Gastroesophageal sphincter (tissue), 4 donors: ENCODE results near the gene CDH22. TPM values are rescaled to one million over a fixed set of nuclear protein-coding genes. Genes with fewer than 3 reads are reported as not detected.

Experiments
- ATAC-seq: fragments of 150-250 bp; one replicate; pipeline ENCODE4 v1.9.1; 2016; ENCODE audit warnings: mild to moderate bottlenecking, moderate library complexity
- H3K27ac ChIP-seq, 4 donors: fragments of 200-600 bp; sonication (generic) in 3 of 4; 1 replicate in 3 of 4; 2 replicates in 1 of 4; pipeline ENCODE4 v1.5.1; 2016 to 2019
- H3K27me3 ChIP-seq: fragments of 200-600 bp; sonication (generic); one replicate; pipeline ENCODE4 v1.5.1; 2019
- H3K36me3 ChIP-seq, 2 donors: fragments of 200-600 bp; sonication (generic); one replicate each; pipeline ENCODE4 v1.5.1; 2019; ENCODE audit warnings: control low read depth in 1 of 2
- H3K4me1 ChIP-seq, 3 donors: fragments of 200-600 bp; sonication (generic); 1 replicate in 2 of 3; 2 replicates in 1 of 3; pipeline ENCODE4 v1.5.1; 2016 to 2019; ENCODE audit warnings: control low read depth in 2 of 3
- H3K4me3 ChIP-seq, 2 donors: fragments of 200-600 bp; sonication (generic); one replicate each; pipeline ENCODE4 v1.5.1; 2019; ENCODE audit warnings: mild to moderate bottlenecking in 1 of 2, moderate library complexity in 1 of 2
- H3K9me3 ChIP-seq, 3 donors: fragments of 200-600 bp; sonication (generic); one replicate each; pipeline ENCODE4 v1.5.1; 2017 to 2019; ENCODE audit warnings: control low read depth in 2 of 3
- CTCF ChIP-seq, 4 experiments: fragments of 200-600 bp in 2 of 4; fragments of 450-650 bp in 2 of 4; sonication (generic) in 1 of 4; IDR thresholded peaks; one replicate each; pipeline ENCODE4 v1.5.1; 2017 to 2019; ENCODE audit warnings: antibody characterized with exemption in 4 of 4, mild to moderate bottlenecking in 2 of 4, moderate library complexity in 2 of 4
- EP300 ChIP-seq: sonication (generic); formaldehyde crosslinking; IDR thresholded peaks from one replicate; pipeline ENCODE4 v1.6.1; 2017; ENCODE audit warnings: antibody characterized with exemption, mild to moderate bottlenecking
- POLR2A ChIP-seq, 2 donors: fragments of 450-650 bp; IDR thresholded peaks; one replicate each; pipeline ENCODE4 v1.6.1; 2017; ENCODE audit warnings: antibody characterized with exemption in 2 of 2, mild to moderate bottlenecking in 2 of 2, moderate library complexity in 1 of 2
- POLR2AphosphoS5 ChIP-seq: sonication (generic); formaldehyde crosslinking; IDR thresholded peaks from one replicate; pipeline ENCODE4 v1.6.1; 2017; ENCODE audit warnings: antibody characterized with exemption
- WGBS, 2 donors: methylation state at CpG; one replicate each; pipeline ENCODE4 v1.1.5; 2018; ENCODE audit warnings: low coverage in 1 of 2; 5-methylcytosine and 5-hydroxymethylcytosine counted together
- total RNA-seq, 4 donors: library from RNA; depleted of rRNA; stranded (reverse); fragments of >200 nt; gene quantifications; one replicate each; pipeline ENCODE4 v1.1.0, GENCODE V29; 2016

The CDH22 gene
- total RNA-seq, 4 donors from 2014 or later: 0.15 TPM; not detected in 3

GRCh38 chr20:46185353-46185752 is 122.9 kb downstream of the CDH22 start:
- Histone ChIP-seq H3K27ac (no peak overlapping the region), H3K27me3 (peaks cover 84% of the 10 kb centered on the region), H3K4me1 (no peaks in the 10 kb centered on the region), H3K9me3 (no peaks in the 10 kb centered on the region), H3K4me3 (no peak overlapping the region), H3K36me3 (no peaks in the 10 kb centered on the region)
- TF ChIP-seq POLR2A (IDR thresholded peaks at IDR 0.05): no peak
- TF ChIP-seq CTCF (IDR thresholded peaks at IDR 0.05): no peak
- TF ChIP-seq POLR2AphosphoS5: no peak
- no peak for ATAC-seq
- WGBS, 2 donors: no CpG with 5 or more reads among the region's 3 CpGs

GRCh38 chr20:46183768-46184167 is 124.5 kb downstream of the CDH22 start:
- no peak for TF ChIP-seq POLR2A (IDR thresholded peaks at IDR 0.05)
- no peak for TF ChIP-seq CTCF (IDR thresholded peaks at IDR 0.05)
- ATAC-seq: no peak

GRCh38 chr20:46182276-46183200 is 125.8 kb downstream of the CDH22 start:
- TF ChIP-seq POLR2AphosphoS5 (no peak), POLR2A (IDR thresholded peaks at IDR 0.05) (no peak), CTCF (IDR thresholded peaks at IDR 0.05) (no peak), EP300 (no peak)
- Histone ChIP-seq H3K27ac (no peak overlapping the region), H3K4me1 (no peaks in the 10 kb centered on the region), H3K27me3 (peaks cover 83% of the 10 kb centered on the region), H3K9me3 (no peaks in the 10 kb centered on the region), H3K36me3 (no peaks in the 10 kb centered on the region), H3K4me3 (no peak overlapping the region)
- WGBS, 2 donors: 44 to 46% methylated on average over 8 of the region's 13 CpGs
- no peak for ATAC-seq

More at GRCh38 chr20:46183768-46184167, 124.5 kb downstream of the CDH22 start:
- Histone ChIP-seq H3K9me3 (no peaks in the 10 kb centered on the region), H3K4me3 (no peak overlapping the region), H3K27me3 (peaks cover 84% of the 10 kb centered on the region), H3K27ac (no peak overlapping the region), H3K36me3 (no peaks in the 10 kb centered on the region), H3K4me1 (no peaks in the 10 kb centered on the region)
- 75 to 83% methylated on average over 4 to 5 of the region's 5 CpGs for WGBS, 2 donors

GRCh38 chr20:46179862-46180261 is 128.4 kb downstream of the CDH22 start:
- H3K9me3 ChIP-seq: no peaks in the 10 kb centered on the region
- 43% methylated on average over 7 of the region's 8 CpGs; no CpG with 5 or more reads in 1 of the 2 donors for WGBS, 2 donors
- peaks cover 0 to 2% (median 0%) of the 10 kb centered on the region in 3 donors for H3K4me1 ChIP-seq
- peaks cover 87% of the 10 kb centered on the region for H3K27me3 ChIP-seq
- no peaks in the 10 kb centered on the region for H3K36me3 ChIP-seq
- no peak for TF ChIP-seq POLR2A (IDR thresholded peaks at IDR 0.05)
- H3K4me3 ChIP-seq: no peak overlapping the region
- H3K27ac ChIP-seq: no peak overlapping the region
- ATAC-seq: no peak

GRCh38 chr20:46178891-46179290 is 129.4 kb downstream of the CDH22 start:
- Histone ChIP-seq H3K4me3 (no peak overlapping the region), H3K36me3 (no peaks in the 10 kb centered on the region), H3K4me1 (peaks cover 0 to 9% (median 0%) of the 10 kb centered on the region in 3 donors), H3K27ac (no peak overlapping the region), H3K9me3 (no peaks in the 10 kb centered on the region), H3K27me3 (peaks cover 94% of the 10 kb centered on the region)
- no peak for ATAC-seq
- WGBS, 2 donors: 49 to 80% methylated on average over 2 to 5 of the region's 8 CpGs
- TF ChIP-seq EP300 (no peak), CTCF (IDR thresholded peaks at IDR 0.05) (no peak), POLR2AphosphoS5 (no peak), POLR2A (IDR thresholded peaks at IDR 0.05) (no peak)
